ENCODE data around the gene SPATA32.

Gene SPATA32

GRCh38 chr17:45300060-45300751 is 38.3 kb upstream of the SPATA32 start:
- H3K4me3 ChIP-seq (replicated peaks; ENCODE audit: low read depth, low read length) = no peak overlapping the region
- no peak for TF ChIP-seq CTCF (IDR thresholded peaks at IDR 0.05; ENCODE audit: low read depth, low read length, missing control alignments)
- DNase-seq (ENCODE audit: extremely low read depth, low read depth) = no peak

GRCh38 chr17:45299361-45299760 is 37.5 kb upstream of the SPATA32 start:
- no peak for TF ChIP-seq CTCF (IDR thresholded peaks at IDR 0.05; ENCODE audit: low read depth, low read length, missing control alignments)
- no peak for DNase-seq (ENCODE audit: extremely low read depth, low read depth)
- H3K4me3 ChIP-seq (replicated peaks; ENCODE audit: low read depth, low read length) = no peak overlapping the region

- no peak for TF ChIP-seq CTCF (IDR thresholded peaks at IDR 0.05; ENCODE audit: low read depth, low read length, missing control alignments)
- DNase-seq (ENCODE audit: extremely low read depth, low read depth) = no peak
- no peak overlapping the region for H3K4me3 ChIP-seq (replicated peaks; ENCODE audit: low read depth, low read length)
Observed at GRCh38 chr17:45298546-45299285, 36.8 kb upstream of the SPATA32 start.

- no peak overlapping the region for H3K4me3 ChIP-seq (replicated peaks; ENCODE audit: low read depth, low read length)
- no peak for DNase-seq (ENCODE audit: extremely low read depth, low read depth)
- TF ChIP-seq CTCF (IDR thresholded peaks at IDR 0.05; ENCODE audit: low read depth, low read length, missing control alignments) = no peak
Observed at GRCh38 chr17:45296833-45297124, 34.9 kb upstream of the SPATA32 start.

GRCh38 chr17:45296003-45296832 is 34.3 kb upstream of the SPATA32 start:
- H3K4me3 ChIP-seq (replicated peaks; ENCODE audit: low read depth, low read length) = no peak overlapping the region

GRCh38 chr17:45294506-45294905 is 32.6 kb upstream of the SPATA32 start:
- no peak for TF ChIP-seq CTCF (IDR thresholded peaks at IDR 0.05; ENCODE audit: low read depth, low read length, missing control alignments)
- no peak for DNase-seq (ENCODE audit: extremely low read depth, low read depth)
- H3K4me3 ChIP-seq (replicated peaks; ENCODE audit: low read depth, low read length) = no peak overlapping the region

More at GRCh38 chr17:45296003-45296832, 34.3 kb upstream of the SPATA32 start:
- no peak for TF ChIP-seq CTCF (IDR thresholded peaks at IDR 0.05; ENCODE audit: low read depth, low read length, missing control alignments)
- DNase-seq (ENCODE audit: extremely low read depth, low read depth) = no peak
